SJCRH30 (cell line): ENCODE measurements around the gene LDHAL6A. TPM values are rescaled to one million over a fixed set of nuclear protein-coding genes. Genes with fewer than 3 reads are reported as not detected.

Experiments used
- DNase-seq, 2 experiments: peaks; one replicate each; pipeline ENCODE4 v3.0.0-alpha.2; 2015 to 2020
- H3K27ac ChIP-seq: fragments of 250-450 bp; sonication (Bioruptor Pico); 2 replicates; pipeline ENCODE4 v1.5.1; 2020; ENCODE audit warnings: mild to moderate bottlenecking, moderate library complexity
- H3K27me3 ChIP-seq: fragments of 250-450 bp; sonication (Bioruptor Pico); 2 replicates; pipeline ENCODE4 v1.5.1; 2020; ENCODE audit warnings: mild to moderate bottlenecking, moderate library complexity
- H3K36me3 ChIP-seq: fragments of 250-450 bp; sonication (Bioruptor Pico); 2 replicates; pipeline ENCODE4 v1.5.1; 2020; ENCODE audit warnings: mild to moderate bottlenecking, moderate library complexity
- H3K4me1 ChIP-seq: fragments of 250-450 bp; sonication (Bioruptor Pico); 2 replicates; pipeline ENCODE4 v1.5.1; 2020; ENCODE audit warnings: mild to moderate bottlenecking, moderate library complexity
- H3K4me3 ChIP-seq: fragments of 250-450 bp; sonication (Bioruptor Pico); 2 replicates; pipeline ENCODE4 v1.5.1; 2020; ENCODE audit warnings: mild to moderate bottlenecking, moderate library complexity
- H3K9me3 ChIP-seq: fragments of 250-450 bp; sonication (Bioruptor Pico); replicated peaks from 2 replicates; pipeline ENCODE4 v1.5.1; 2020; ENCODE audit warnings: mild to moderate bottlenecking, moderate library complexity
- total RNA-seq: library from RNA; depleted of rRNA; stranded (reverse); fragments of >200 nt; shearing (Covaris generic); gene quantifications from 2 replicates; pipeline ENCODE4 v1.2.3, GENCODE V29; 2014; rRNA removed

The LDHAL6A gene
- total RNA-seq, 1 experiment from 2014 or later: not detected

DNA sequence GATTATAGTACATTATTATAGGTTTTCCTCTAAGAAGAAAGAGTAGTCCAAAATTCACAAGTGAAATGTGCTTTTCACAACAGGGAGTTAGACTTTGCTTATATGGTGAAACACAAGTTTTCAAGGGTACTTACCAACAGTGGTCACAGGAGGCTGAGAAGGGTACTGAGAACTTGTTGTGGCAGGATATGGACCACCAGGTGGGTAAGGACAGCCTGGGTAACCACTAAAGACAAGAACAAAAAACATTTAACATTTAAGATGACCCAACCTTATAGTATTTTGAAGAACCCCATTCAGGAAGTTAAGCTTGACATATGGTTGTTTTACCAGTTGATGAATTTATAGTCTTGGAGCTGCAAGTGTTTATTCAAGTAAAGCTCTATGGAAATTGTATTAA is 46.7 kb downstream of the LDHAL6A start:
- Histone ChIP-seq H3K27me3 (no peaks in the 10 kb centered on the region), H3K9me3 (no peaks in the 10 kb centered on the region), H3K4me3 (no peak overlapping the region), H3K36me3 (peaks cover 71% of the 10 kb centered on the region), H3K4me1 (no peaks in the 10 kb centered on the region), H3K27ac (no peak overlapping the region)
- DNase-seq: no peak

GRCh38 chr11:18521122-18521521 is 65.5 kb downstream of the LDHAL6A start:
- Histone ChIP-seq H3K27me3 (no peaks in the 10 kb centered on the region), H3K36me3 (peaks cover 7% of the 10 kb centered on the region; the same call in 1 of the 2 replicates), H3K4me1 (0 out of 2 replicates have a peak, but pooled peaks cover 3% of the 10 kb centered on the region), H3K4me3 (no peak overlapping the region), H3K27ac (no peak overlapping the region), H3K9me3 (no peaks in the 10 kb centered on the region)
- no peak for DNase-seq

DNA sequence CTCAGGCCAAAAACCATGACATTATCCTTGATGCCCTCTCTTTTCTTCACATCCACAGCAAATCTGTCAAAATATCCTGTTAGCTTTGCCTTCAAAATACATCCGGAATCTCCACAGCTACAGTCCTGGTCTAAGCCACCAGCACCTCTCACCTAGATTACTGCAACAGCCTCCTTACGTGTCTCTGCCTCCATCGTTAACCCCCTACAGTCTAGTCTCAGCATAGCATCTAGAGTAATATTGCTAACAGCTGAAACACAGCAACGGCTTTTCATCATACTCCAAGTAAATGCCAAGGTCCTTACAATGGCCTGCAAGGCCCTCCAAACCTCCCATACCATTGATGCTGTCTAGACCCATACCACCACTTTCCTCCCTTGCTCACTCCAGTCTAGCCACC is 66.7 kb downstream of the LDHAL6A start:
- H3K27ac ChIP-seq: no peak overlapping the region
- 0 out of 2 replicates have a peak, but pooled peaks cover 3% of the 10 kb centered on the region for H3K4me1 ChIP-seq
- no peak for DNase-seq
- no peak overlapping the region for H3K4me3 ChIP-seq
- no peaks in the 10 kb centered on the region for H3K27me3 ChIP-seq
- H3K9me3 ChIP-seq: no peaks in the 10 kb centered on the region
- peaks cover 7% of the 10 kb centered on the region; the same call in 1 of the 2 replicates for H3K36me3 ChIP-seq

DNA sequence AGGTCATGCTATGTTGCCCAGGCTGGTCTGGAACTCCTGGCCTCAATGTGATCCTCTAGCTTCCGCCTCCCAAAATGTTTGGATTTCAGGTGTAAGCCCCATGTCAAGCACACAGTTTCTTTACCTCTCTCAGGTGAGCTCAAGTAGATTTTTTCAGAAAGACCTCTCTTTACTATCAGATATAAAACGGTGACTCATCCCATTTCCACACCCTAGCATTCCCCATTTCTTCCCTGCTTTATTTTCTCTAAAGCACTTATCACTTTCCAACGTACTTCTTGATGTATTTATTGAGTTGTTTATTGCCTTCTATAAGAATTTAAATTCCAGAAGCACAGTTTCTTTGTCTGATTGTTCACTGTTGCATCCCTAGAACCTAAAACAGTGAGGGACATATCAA is 67.4 kb downstream of the LDHAL6A start:
- no peaks in the 10 kb centered on the region for H3K9me3 ChIP-seq
- no peak overlapping the region for H3K27ac ChIP-seq
- H3K36me3 ChIP-seq: peaks cover 7% of the 10 kb centered on the region; the same call in 1 of the 2 replicates
- no peak overlapping the region for H3K4me3 ChIP-seq
- DNase-seq: no peak
- H3K4me1 ChIP-seq: peaks cover 3% of the 10 kb centered on the region; the same call in 1 of the 2 replicates
- no peaks in the 10 kb centered on the region for H3K27me3 ChIP-seq

GRCh38 chr11:18524248-18524647 is 68.6 kb downstream of the LDHAL6A start:
- DNase-seq: no peak
- H3K9me3 ChIP-seq: no peaks in the 10 kb centered on the region
- H3K36me3 ChIP-seq: peaks cover 3% of the 10 kb centered on the region; the same call in 1 of the 2 replicates
- H3K27me3 ChIP-seq: no peaks in the 10 kb centered on the region
- no peak overlapping the region for H3K27ac ChIP-seq
- peaks cover 3% of the 10 kb centered on the region; the same call in 1 of the 2 replicates for H3K4me1 ChIP-seq
- no peak overlapping the region for H3K4me3 ChIP-seq

DNA sequence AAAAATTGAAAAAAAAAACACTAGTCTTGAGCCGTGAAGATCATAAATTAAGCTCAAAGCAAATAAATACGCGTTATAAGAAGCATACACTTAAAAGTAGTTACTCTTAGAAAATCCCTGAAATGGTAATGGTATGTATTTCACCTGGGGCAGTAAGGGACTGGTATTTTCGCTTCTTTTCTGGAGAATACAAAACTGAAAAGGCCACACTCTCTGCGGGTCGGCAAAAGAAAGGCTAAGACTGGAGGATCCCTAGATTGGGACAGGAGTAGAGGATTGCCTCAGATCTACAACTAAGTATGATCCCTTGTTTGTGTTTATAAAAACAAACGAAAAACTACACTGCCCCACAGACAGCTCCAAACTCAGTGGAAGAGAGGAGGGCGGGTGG is 70.5 kb downstream of the LDHAL6A start:
- peak overlapping the region; percentile 76 for H3K27ac ChIP-seq
- H3K9me3 ChIP-seq: no peaks in the 10 kb centered on the region
- H3K36me3 ChIP-seq: peaks cover 3% of the 10 kb centered on the region; the same call in 1 of the 2 replicates
- H3K4me1 ChIP-seq: peaks cover 3% of the 10 kb centered on the region; the same call in 1 of the 2 replicates
- peak overlapping the region; percentile 77 for H3K4me3 ChIP-seq
- H3K27me3 ChIP-seq: no peaks in the 10 kb centered on the region
- DNase-seq: no peak

DNA sequence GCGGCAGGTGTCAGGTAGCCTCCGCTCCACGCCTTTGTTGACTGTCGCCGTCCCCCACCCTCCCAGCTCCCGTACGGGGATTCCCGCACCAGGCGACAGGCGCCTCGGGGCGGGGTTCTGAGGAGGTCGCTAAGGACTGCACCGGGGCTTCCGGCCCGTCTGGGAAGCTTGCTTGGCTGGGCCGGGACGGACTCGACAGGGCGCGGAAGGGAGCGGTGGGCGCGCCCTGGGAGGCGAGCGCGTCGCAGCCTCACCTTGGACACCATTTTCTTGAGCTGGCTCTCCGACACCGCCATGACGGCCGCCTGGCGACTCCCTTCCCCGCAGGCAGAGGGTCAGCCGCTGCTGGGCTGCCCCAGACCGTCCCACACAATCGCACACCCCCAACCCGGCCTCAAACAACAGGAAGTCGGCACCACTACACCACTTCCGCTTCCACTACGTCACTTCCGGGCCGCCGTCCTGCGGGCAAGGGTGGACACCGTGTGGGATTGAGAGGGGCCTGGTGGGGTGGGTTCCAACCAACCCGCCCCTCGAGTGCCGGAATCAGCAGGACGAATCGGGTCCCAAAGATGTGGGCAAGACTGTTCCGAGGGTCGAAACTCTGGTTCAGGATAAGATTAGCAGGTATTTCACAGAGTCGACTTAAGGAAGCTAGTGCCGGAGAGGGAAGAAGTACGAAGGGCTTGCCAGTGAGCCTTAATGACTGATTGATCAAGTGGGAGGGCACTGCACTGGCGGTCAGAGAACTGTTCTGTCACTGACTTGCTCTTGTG is 71.1 kb downstream of the LDHAL6A start, which contains the start of gene TSG101:
TSS of gene TSG101 (minus strand) at position 422 of the 776 bp plus-strand sequence. CDS start at position 296, 126 bp downstream.
- peak; percentile 97 to 98 for DNase-seq
- peaks cover 3% of the 10 kb centered on the region; the same call in 1 of the 2 replicates for H3K4me1 ChIP-seq

DNA sequence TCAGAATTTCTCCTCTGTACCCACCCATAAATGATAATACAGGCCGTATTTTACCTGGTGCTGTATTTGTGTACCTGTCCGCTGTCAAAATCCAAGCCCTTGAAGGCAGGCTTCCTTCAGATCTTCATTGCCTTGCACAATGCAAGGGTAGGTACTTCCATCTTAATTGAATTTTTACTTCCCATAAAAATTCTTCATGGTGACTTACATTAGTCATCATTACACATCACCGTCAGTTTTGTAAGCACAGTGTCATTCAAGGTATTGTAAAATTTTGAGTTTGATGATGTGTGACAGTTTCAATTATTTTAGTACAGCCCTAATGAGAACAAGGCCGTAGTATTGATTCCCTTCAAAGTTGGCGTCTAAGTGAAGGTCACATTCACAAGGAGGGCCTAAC is 71.9 kb downstream of the LDHAL6A start:
- Histone ChIP-seq H3K4me1 (peaks cover 3% of the 10 kb centered on the region; the same call in 1 of the 2 replicates), H3K27me3 (no peaks in the 10 kb centered on the region), H3K9me3 (no peaks in the 10 kb centered on the region), H3K36me3 (peaks cover 3% of the 10 kb centered on the region; the same call in 1 of the 2 replicates), H3K4me3 (peak overlapping the region; percentile 77), H3K27ac (peak overlapping the region; percentile 76)
- no peak for DNase-seq

More for the DNA sequence above, 71.1 kb downstream of the LDHAL6A start, which contains the start of gene TSG101:
- H3K27ac ChIP-seq: peak within 1 kb of the TSS; percentile 76
- H3K4me3 ChIP-seq: peak within 1 kb of the TSS; percentile 77
- peaks cover 3% of the 10 kb centered on the region; the same call in 1 of the 2 replicates for H3K36me3 ChIP-seq
- no peaks in the 10 kb centered on the region for H3K9me3 ChIP-seq
- H3K27me3 ChIP-seq: no peaks in the 10 kb centered on the region

Other genes with a start within 250 kb of the LDHAL6A start
- gene SAA4, start 219.1 kb upstream of the LDHAL6A start, total RNA-seq: not detected in 2 replicates
- gene SAA2, start 207.2 kb upstream of the LDHAL6A start, total RNA-seq: not detected in 2 replicates
- gene SAA1, start 189.6 kb upstream of the LDHAL6A start, total RNA-seq: not detected in 2 replicates
- 36.9 and 40.5 TPM in 2 replicates for gene HPS5, start 133.7 kb upstream of the LDHAL6A start, total RNA-seq
- 72.9 and 85.2 TPM in 2 replicates for gene GTF2H1, start 133.3 kb upstream of the LDHAL6A start, total RNA-seq
- 1,245 and 1,269 TPM in 2 replicates for gene LDHA, start 61.3 kb upstream of the LDHAL6A start, total RNA-seq
- gene LDHC, start 43.5 kb upstream of the LDHAL6A start, total RNA-seq: not detected in 2 replicates
- gene TSG101, start 71.1 kb downstream of the LDHAL6A start, total RNA-seq: 85.3 and 86.4 TPM in 2 replicates
- gene UEVLD, start 132.9 kb downstream of the LDHAL6A start, total RNA-seq: 14.9 and 17.8 TPM in 2 replicates
- gene MISFA, start 143.9 kb downstream of the LDHAL6A start, total RNA-seq: 2.1 and 2.5 TPM in 2 replicates
- gene SPTY2D1, start 178.5 kb downstream of the LDHAL6A start, total RNA-seq: 21.9 and 23.8 TPM in 2 replicates
- 5.4 and 5.8 TPM in 2 replicates for gene TMEM86A, start 242.9 kb downstream of the LDHAL6A start, total RNA-seq